Thyroid gland (tissue), 4 donors: ENCODE measurements around the gene KATNAL2.

Experiments used
- POLR2A ChIP-seq, 2 donors: fragments of 450-650 bp; IDR thresholded peaks; one replicate each; pipeline ENCODE4 v1.6.1; 2017; ENCODE audit warnings: antibody characterized with exemption in 2 of 2, mild to moderate bottlenecking in 2 of 2, moderate library complexity in 1 of 2
- TF ChIP-seq, protein P1 (sequence below), 6 experiments: fragments of 200-600 bp in 3 of 6; fragments of 450-650 bp in 3 of 6; sonication (generic) in 3 of 6; IDR thresholded peaks; one replicate each; pipeline ENCODE4 v1.5.1; 2016 to 2019; ENCODE audit warnings: antibody characterized with exemption in 6 of 6, mild to moderate bottlenecking in 2 of 6, inconsistent platforms in 1 of 6, moderate library complexity in 1 of 6

DNA sequence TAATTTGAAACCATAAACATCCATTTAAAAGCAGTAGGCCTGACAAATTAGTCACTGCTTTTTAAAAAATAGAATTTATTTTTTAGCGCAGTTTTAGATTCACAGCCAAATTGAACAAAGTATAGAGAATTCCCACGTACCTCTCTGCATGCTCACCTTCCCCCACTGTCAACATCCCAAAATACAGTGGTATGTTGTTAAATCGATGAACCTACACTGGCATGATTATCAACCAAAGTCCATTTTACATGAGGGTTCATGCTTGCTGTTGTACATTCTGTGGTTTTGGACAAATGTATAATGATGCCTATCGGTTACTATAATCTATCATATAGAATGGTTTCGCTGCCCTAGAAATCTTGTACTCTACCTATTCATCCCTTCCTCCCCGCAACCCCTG, 123.6 kb downstream of the KATNAL2 start:
- TF ChIP-seq, protein P1, sequence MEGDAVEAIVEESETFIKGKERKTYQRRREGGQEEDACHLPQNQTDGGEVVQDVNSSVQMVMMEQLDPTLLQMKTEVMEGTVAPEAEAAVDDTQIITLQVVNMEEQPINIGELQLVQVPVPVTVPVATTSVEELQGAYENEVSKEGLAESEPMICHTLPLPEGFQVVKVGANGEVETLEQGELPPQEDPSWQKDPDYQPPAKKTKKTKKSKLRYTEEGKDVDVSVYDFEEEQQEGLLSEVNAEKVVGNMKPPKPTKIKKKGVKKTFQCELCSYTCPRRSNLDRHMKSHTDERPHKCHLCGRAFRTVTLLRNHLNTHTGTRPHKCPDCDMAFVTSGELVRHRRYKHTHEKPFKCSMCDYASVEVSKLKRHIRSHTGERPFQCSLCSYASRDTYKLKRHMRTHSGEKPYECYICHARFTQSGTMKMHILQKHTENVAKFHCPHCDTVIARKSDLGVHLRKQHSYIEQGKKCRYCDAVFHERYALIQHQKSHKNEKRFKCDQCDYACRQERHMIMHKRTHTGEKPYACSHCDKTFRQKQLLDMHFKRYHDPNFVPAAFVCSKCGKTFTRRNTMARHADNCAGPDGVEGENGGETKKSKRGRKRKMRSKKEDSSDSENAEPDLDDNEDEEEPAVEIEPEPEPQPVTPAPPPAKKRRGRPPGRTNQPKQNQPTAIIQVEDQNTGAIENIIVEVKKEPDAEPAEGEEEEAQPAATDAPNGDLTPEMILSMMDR (IDR thresholded peaks at IDR 0.05): no peak
- TF ChIP-seq POLR2A (IDR thresholded peaks at IDR 0.05): no peak
